Stimulated activated CD8-positive, alpha-beta memory T cell treated with anti-CD3 and anti-CD28 coated beads, Interleukin-15, amount 100 ng/mL, for 1 hour (primary cell): ENCODE data around the gene CHST8.

ENCODE experiments used
- DNase-seq: peaks from one replicate; pipeline ENCODE4 v3.0.0-alpha.2; 2020; ENCODE audit warnings: low read depth

The CHST8 gene

DNA sequence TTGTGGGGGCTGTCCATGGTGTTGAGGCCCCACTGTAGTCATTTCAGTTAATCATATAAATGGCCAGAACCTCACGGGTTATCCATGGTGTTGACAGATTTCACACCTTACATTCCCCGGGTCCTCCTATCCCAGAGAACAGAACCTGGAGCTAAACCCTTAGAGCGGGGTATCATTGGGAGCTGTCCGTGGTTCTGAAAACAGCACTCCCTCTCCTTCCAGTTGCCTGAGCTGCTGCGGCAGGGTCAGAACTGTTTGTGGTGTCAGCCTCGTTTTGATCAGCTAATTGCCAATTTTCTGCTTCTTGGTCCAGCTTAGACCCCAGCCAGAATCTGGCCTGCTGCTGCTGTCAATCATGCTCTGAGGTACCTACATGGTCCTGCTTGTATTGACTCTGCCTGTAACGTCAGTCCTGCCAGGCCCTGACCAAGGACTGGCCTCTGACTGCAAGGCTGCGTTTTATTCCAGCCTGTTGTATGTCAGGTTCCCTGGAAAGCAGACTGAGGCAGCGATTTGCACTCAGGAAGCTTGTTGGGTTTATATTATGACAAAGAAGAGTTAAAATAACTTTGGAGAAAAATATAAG is 119.2 kb downstream of the CHST8 start:
- no peak for DNase-seq

DNA sequence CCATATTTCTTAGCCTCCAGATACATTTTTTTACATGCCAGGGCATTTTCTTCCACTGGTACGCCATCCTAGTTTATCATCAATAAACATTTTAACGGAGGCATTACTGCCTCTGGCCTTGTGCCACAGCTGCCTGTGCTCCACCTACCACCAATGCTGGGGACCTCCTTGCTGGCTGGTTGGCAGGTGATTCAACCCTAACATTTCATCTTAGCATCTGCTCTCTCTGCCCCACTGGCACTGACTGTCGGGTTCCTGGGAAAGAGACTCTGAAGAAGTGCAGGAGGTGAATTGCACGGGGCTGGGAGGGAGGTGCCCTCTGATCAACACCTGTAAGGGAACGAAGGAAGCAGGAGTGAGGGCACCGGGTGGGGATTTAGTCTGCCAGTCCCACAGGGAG is 123.5 kb downstream of the CHST8 start:
- no peak for DNase-seq

DNA sequence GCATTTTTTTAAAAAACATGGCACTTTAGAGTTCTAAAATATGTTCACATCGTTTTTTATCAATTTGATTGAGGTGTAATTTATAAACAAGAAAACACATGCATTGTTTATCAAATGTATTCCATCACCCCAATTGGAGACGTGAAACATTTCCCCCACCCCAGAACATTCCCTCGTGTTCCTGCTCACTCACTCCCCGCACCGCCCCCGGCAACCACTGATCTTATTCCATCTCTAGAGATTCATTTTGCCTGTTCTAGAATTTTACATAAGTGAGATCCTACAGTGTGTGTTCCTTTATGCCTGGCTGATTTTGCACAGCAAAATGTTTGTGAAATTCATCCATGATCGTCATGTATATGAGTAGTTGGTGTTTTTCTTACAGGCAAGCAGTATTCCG is 124.4 kb downstream of the CHST8 start:
- DNase-seq, result no peak

DNA sequence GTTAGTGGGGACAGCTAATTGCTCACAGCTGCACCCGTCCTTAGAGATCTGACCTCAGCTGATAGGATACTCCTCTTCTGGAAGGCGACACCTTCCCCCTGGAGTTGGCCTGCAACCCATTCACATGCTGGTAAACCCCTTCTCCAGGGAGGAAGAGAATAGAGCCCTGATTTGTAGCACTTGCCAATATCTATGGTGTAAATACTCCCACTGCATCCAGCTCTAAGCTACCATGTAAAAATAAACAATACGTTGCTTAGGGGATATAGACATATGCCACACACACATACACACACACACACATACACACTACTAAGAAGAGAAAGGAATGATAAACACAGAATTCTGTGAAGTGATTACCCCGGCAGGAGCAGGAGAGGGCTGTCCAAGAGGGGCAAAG is 125.5 kb downstream of the CHST8 start:
- no peak for DNase-seq

DNA sequence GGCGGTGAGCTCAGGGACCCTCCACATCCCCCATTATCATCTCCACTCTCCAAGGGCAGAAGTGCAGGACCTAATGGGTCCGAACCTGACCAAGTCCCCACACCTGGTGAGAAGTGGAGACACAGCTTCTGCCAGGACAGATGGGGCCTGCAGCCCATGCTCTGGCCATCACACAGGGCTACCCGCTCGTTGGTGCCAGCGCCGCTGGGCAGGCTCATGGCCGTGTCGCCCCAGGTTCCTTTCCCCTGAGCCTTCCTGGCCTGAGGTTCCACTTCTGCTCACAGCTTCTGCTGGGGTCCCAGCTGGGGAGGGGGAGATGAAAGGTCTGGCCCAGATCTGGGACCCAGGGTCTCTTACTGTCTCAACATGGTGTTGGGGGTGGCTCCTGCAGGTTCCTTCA is 126.5 kb downstream of the CHST8 start:
- no peak for DNase-seq

DNA sequence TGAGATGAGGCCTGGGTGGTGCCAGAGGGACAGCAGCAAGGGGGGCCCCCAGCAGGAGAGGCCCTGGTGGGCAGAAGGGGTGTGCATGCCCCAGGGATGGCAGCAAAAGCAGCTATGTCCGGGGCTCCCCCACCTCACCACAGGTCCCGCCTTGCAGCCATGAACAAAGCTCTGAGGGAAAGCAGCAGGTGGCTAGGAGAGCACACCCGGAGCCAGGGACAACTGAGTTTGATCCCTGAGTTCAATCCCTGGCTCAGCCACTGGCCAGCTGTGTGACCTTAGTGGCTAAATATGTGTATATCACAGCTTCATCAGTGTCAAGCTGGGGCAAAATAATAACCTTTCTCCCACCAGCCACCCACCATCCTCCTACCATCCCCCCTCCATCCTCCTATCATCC is 127.3 kb downstream of the CHST8 start:
- no peak for DNase-seq

DNA sequence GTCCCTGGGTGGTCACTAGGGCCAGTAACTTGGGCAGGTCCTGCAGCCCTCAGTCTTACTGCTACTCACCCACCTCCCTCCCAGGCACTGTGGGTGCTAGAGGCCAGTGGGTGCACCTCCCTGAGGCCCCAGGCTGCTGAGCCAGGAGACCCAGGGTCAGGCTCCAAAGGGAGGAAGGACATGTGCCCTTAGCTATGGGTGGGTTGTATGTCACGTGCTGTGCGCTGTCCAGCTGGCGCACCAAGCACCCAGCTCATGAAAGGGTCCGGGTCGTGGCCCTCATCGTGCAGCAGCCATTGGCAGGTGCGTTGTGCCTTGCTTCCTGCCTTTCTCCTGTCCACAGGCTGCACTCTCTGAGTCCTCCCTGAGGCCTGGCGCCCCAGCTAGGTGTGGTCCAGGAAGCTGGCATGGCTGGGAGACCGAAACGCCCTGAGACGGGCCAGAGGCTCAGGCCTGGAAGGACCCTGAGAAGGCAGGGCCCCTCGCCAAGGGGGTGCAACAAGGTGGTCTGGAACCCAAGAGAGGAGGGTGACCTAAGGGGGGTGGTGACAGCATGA is 127.9 kb downstream of the CHST8 start:
- no peak for DNase-seq

DNA sequence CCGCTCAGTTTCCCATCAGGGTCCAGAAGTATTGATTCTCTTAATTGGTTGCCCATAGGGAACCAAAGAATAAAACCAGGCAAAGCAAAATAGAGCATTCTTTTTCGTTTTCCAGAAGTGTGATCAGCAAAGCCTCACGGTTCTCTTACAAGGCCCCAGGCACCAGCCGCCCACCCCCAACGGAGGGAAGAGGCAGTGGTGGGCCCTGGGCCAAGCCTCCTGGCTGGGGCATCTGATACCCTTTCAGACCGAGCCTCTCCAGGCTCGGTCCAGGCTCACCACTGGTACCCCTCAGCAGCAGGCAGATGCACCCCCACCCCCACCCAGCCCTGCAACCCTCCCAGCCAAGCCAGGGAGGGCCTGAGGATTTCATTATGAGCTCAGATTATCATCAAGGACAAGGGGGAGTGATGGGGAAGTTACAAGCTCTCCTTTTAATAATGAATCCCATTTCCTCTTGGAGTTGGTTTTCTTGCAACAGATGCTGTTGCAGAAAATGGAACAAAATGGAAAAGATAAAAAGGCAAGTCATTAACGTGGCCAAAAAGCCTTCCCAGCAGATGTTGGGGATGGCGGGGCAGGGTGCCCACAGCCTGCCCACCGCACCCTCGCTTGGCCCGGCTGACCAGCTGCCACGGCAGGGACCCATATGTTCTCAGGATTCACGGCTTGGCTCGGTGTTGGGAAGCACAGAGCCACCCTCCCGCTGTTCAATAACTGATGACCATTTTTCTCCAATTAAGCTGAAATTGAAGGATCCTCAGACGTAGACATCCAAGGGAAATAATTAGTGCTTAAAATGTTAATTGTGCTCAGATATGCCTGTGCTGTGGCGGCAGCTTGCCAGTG is 129.1 kb downstream of the CHST8 start:
- DNase-seq, result no peak

DNA sequence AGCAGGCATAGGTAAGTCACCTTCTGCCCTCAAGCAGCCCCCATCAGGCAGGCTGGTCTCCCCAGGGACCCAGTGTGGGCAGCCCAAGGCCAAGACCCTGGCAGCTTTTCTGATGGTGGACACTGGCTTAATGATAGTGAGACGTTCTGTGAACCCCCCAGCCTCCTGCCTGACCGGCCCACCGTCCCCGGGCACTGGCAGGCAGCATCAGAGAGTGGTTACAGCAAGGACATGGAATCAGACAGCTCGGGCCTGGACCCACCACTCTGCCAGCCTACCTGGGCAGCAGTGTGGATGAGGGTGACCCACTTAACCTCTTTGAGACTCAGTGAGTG is 129.7 kb downstream of the CHST8 start:
- no peak for DNase-seq

DNA sequence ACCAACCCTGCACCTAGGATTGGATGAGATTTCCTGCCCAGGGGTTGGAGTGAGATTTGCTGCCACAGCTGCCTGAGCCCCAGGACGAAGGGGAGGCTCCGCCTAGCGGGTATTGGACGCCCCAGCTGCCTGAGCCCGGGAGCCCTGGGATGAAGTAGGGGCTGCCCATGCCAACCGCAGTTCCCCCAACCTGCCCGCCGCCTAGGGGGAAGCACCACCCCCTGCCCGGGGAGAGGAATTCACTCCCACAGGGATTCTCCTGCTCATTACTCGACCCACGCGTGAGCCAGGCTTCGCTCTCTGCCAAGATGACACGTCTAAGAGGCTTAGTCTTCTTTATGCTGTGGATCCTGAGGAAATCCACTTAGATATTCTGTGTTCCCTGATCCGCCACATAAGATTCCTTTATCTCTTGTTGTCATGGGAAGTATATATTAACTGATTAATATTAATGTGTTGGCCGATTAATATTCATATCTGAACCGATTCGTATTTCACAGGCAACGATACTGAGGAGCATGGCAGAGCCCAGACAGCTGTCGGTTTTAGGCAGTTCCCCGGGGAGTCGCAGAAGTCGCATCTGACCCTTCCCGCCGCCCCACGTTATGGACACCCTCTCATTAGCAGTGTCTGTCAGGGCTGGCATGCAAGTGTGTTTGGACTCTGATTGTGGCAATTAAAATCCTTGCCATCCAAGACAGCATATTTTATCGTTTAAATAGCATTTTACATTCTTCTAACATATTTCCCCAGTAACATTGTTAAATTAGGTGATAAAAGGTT is 130.5 kb downstream of the CHST8 start:
- no peak for DNase-seq

DNA sequence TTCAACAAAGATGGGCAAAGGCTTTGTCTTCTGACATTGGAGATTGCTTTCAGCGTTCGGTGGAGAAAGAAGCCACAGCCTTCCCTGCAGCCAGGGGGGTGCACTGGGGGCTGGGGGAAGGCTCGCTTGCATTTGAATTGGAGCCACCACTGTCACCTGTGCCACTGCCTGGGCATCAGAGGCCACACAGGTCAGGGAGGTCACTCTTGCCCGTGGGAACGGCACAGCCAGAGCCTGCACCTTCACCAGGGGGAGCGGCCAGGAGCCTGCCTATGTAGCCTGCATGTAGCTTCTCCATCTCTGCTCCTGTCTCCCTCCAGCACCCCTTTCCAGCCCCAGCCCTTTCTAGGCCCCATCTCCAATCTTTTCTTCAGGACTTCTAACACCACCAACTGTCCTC is 131.2 kb downstream of the CHST8 start:
- no peak for DNase-seq

DNA sequence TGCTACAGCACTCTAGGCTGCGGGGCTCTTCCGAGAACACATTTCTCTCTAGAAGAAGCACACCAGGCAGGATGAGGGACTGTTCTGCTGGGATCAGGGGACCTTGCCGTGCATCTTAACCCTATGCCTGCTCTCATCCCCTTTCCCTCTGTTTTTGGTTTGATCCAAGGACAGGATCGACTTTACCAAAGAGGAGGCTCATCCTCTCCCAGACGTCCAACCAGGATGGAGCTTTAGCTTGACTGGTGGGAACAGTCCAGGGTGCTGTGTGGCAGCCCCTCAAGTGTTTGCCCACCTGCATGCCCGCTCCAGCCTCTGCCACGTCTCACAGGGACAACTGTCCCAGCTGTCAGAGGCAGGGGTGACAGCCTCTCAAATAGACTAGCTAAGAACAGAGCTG is 132.6 kb downstream of the CHST8 start:
- no peak for DNase-seq

DNA sequence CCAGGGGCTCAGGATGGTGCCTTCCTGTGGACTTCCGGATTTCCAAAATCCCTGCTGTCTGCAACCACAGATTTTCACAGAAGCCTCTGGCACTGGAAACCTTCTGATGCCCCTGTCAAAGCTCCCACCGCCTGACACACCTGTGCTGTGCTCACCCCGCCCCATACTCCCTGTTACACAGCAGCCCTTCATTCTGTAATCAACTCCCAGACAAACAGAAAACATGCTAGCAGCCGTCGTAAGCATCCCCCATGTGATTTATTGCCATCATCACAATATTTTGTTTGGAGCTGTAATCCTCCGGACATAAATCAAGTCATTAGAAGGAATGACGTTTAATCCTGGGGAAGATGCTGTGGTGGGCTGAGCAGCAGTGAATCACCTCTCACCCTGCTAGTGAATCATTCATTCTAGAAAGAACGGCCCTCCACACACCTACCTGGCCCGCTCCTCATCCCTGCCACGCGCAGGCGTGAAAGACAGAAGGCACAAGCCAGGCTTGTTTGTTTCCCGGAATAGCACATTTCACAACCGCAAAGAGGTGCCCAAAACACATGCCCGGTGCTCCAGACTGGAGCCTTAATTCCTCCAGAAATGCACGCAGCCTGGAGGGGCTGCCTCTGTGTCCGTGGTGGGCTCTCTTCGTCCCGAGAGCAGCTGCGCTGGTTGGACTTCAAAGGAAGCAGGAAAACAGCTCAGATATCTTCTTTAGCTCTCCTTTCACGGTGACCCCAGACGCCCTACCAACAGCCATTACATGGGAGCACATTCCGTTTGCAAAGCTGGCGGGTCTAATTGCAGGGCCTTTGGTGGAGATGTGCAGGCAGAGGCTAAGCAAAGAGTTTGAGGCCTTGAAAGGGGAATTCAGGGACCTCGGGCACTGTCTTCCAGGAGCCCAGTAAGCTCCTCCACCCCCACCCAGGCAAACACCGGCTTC is 133.6 kb downstream of the CHST8 start:
- no peak for DNase-seq

DNA sequence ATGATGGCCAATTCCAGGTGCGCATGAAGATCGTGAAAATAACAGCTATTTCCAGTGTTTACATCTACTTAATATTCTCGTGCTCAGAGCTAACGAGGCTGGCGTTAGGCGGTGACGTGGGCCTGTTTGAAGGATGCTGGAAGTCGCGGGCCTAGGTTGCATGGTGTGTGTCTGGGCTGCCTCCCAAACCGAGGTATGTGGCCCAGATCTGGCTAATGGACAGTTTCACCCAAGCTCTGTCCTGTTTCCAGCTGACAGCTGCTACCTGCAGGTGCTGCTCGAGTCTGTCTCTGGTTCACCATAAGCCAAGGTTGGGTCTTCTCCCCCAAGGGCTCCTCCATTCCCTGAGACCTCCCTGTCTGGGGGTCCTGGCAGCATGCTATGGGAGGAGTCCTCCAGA is 134.4 kb downstream of the CHST8 start:
- no peak for DNase-seq

DNA sequence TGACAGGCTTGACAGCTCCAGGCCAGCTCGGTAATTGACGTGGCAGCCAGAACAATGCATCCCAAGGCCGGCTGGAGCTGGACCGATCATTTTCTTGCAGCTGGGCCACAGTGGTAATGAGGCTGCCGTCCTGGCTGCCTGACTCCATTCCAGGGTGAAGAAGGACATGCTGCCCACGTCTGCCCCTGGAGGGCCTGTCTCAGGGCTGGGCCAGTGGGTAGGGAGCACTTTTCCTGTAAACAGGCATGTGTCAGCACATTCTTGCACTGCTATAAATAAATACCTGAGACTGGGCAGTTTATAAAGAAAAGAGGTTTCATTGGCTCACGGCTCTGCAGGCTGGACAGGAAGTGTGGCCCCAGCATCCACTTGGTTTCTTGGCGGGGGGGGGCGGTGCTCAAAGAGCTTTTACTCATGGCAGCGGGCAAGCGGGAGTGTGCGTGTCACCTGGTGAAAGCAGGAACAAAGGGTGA is 136.8 kb downstream of the CHST8 start:
- DNase-seq, result no peak

DNA sequence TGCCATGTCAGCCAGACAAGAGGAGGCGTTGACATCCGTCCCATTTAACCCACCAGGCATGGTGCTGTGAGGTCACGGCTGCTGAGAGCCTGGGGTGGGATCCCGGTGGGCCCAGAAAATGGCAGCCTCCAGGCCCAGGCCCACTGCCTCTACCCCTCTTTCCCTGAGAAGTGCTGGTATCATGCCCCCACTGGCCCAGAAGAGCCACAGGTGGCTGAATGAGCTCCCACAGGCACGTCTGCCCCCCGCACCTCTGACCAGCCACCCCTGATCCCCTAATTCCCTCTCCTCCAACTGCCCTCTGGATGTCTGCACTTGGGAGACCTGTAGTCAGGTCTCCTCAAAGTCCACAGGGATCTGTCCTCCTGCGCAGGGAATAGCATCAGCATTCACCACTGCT is 137.6 kb downstream of the CHST8 start:
- DNase-seq, result no peak

DNA sequence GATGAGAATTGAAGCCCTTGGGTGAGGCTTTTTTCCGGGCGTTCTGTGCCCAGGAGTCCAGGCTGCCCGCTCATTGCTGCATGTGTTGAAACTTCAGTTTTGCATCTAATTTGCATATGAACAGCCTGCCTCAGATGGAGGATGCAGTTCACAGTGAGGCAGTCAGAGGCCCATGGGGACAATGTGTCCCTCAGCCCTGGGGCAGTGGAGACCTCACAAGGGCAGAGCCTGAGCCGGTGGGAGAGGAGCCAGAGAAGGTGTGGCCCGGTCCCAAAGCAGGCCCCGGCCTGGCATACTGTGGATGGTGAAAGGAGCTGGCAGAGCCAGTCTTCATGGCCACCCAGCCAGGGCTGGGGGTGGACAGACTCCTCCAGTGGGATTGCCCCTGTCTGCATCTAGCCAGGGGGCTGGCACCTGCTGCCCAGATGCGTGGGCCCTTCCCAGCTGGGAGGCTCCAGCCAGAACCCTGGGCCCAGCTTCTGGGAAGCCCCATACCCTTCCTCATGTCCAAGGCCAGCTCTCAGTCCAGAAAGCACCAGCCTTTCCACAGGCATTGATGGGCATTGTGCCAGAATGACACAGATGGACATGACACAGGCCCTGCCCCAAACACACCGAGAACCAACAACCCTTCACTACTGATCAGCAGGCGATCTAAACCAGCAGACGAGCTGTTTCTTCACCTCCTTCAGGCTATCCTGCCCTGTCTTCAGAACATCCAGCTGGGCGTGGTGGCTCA is 142.0 kb downstream of the CHST8 start:
- DNase-seq, result no peak

DNA sequence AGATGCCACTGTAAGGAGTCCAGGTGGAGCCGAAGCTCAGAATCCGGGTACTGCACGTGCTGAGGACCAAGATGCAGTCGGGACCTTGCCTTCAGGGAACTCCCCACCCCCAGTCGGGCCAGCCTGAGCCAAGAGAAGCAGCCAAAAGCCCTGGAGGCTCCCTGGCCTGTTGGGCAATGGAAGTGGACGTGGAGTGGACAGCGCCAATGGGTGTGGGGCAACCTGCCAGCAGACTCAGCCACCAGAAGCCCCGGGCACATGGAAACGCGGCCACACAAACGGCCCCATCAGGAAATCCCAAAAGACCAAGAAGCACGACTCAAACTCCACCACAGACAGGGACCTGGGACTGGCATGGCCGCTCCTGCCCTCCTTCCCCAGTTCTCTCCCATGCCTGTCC is 144.9 kb downstream of the CHST8 start:
- DNase-seq, result no peak

DNA sequence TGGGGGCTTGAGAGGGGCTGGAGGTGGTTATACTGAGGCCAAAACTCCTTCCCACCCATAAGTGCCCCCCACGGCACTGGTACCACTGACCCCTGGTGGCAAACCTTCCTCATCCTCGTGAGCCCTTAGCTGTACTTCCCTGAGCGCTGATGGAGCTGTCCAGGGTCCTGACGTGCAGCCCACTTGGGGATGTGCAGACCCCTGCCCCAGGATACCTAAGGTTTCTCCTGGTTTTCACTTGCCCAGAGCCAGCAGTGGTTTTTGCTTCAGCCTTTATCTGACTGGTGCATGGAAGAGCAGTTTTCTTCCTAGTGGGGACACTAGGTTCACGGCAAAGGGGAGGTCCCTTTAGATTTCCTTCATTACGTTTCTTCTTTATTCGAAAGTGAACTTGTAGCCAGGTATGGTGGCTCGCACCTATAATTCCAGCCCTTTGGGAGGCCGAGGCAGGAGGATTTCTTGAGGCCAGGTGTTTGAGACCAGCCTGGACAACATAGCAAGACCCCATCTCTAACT is 146.2 kb downstream of the CHST8 start:
- no peak for DNase-seq

DNA sequence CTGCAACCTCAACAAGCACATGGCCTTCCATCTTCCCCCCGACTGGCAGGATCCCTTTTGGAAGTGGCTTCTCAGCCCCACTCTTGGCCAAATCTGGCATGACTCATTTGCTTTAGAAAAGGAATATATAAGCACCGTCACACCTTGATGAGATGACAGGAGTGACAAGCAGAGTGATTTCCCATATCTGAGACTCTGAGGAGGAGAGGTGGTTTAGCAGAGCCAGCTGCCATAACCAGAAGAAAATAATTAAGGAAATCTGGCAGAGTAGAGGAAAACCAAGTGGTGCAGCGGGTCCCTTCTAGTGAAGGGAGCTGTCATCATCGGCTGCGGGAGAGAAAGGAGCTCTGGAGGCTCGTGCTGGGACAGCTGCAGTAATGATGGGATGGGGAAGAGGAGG is 147.5 kb downstream of the CHST8 start:
- DNase-seq, result no peak

DNA sequence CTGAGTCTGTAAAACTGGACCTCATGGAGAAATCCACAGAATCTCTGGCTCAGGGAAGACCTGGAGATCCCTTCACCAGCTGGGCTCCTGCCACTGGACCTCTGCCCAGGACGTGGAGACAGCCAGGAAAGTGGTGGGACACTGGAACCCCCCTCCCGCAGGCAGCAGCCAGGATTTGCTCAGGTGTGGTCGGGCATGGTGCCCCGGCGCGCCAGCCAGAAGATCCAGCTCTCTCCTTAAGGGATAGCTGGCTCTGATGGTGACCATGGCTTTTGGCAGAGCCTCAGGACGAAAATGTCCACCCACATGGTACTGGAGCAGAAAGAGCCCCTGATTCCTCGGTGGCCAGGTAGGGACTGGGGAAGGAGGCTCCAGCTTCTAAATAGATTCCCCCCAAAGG is 148.4 kb downstream of the CHST8 start:
- no peak for DNase-seq
